A549 (cell line): Measurements from ENCODE around the gene SETBP1.

Source experiments
- CHD2 ChIP-seq: fragments of 150-350 bp; IDR thresholded peaks from 2 replicates; pipeline ENCODE4 v1.6.1; 2014; ENCODE audit warnings: low read length; ENCODE audit not compliant: partially characterized antibody
- POLR2A ChIP-seq: IDR thresholded peaks from 2 replicates; pipeline ENCODE4 v1.6.1; 2012; ENCODE audit warnings: mild to moderate bottlenecking, low read length
- POLR2AphosphoS2 ChIP-seq: conservative IDR thresholded peaks from 2 replicates; pipeline ENCODE4 v1.6.1; 2012; ENCODE audit warnings: low read length, improper control_type of control experiment, inconsistent platforms
- RCOR1 ChIP-seq: fragments of 150-350 bp; IDR thresholded peaks from 2 replicates; pipeline ENCODE4 v1.6.1; 2014; ENCODE audit warnings: antibody characterized with exemption, low read length, low read depth
- RNF2 ChIP-seq: fragments of 200-600 bp; sonication (generic); IDR thresholded peaks from 2 replicates; pipeline ENCODE4 v1.6.1; 2016; ENCODE audit warnings: low read depth, mild to moderate bottlenecking, antibody characterized with exemption, moderate library complexity, borderline replicate concordance
- ZFP36 ChIP-seq: fragments of 450-650 bp; IDR thresholded peaks from 2 replicates; pipeline ENCODE4 v1.6.1; 2014; ENCODE audit warnings: borderline replicate concordance; ENCODE audit not compliant: partially characterized antibody
- TF ChIP-seq, protein P1 (sequence below): fragments of >200 bp; sonication (Bioruptor Twin); formaldehyde crosslinking; IDR thresholded peaks from 3 replicates; pipeline ENCODE4 v1.5.1; 2016
- TF ChIP-seq, protein P2 (sequence below): IDR thresholded peaks from 2 replicates; pipeline ENCODE4 v1.6.1; 2012
- TF ChIP-seq, protein P3 (sequence below): fragments of 450-650 bp; IDR thresholded peaks from 2 replicates; pipeline ENCODE4 v1.6.1; 2014; ENCODE audit warnings: antibody characterized with exemption

DNA sequence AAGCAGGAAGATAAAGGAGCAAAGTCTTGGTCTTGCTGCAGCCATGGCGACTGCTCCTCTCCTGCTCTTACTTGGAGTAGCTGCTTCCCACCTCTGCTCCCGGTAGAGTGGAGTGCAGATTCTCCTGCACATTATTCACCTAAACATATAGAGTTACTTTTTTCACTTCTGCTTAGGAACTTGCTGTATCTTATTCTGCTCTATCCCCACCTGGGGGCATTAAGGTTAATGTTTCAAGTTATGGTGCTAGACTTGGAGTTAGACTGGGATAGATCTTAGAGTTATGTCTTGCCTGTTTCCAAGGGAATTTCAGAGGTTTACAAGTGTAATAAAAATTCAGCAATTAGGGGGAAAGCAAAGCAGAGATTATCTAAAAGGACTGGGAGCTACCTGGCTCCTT, 144.2 kb downstream of the SETBP1 start:
- TF ChIP-seq, protein P1, sequence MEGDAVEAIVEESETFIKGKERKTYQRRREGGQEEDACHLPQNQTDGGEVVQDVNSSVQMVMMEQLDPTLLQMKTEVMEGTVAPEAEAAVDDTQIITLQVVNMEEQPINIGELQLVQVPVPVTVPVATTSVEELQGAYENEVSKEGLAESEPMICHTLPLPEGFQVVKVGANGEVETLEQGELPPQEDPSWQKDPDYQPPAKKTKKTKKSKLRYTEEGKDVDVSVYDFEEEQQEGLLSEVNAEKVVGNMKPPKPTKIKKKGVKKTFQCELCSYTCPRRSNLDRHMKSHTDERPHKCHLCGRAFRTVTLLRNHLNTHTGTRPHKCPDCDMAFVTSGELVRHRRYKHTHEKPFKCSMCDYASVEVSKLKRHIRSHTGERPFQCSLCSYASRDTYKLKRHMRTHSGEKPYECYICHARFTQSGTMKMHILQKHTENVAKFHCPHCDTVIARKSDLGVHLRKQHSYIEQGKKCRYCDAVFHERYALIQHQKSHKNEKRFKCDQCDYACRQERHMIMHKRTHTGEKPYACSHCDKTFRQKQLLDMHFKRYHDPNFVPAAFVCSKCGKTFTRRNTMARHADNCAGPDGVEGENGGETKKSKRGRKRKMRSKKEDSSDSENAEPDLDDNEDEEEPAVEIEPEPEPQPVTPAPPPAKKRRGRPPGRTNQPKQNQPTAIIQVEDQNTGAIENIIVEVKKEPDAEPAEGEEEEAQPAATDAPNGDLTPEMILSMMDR = no peak
- no peak for TF ChIP-seq RNF2
- TF ChIP-seq, protein P2, sequence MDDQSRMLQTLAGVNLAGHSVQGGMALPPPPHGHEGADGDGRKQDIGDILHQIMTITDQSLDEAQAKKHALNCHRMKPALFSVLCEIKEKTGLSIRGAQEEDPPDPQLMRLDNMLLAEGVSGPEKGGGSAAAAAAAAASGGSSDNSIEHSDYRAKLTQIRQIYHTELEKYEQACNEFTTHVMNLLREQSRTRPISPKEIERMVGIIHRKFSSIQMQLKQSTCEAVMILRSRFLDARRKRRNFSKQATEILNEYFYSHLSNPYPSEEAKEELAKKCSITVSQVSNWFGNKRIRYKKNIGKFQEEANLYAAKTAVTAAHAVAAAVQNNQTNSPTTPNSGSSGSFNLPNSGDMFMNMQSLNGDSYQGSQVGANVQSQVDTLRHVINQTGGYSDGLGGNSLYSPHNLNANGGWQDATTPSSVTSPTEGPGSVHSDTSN = no peak
- no peak for TF ChIP-seq CHD2
- TF ChIP-seq, protein P3, sequence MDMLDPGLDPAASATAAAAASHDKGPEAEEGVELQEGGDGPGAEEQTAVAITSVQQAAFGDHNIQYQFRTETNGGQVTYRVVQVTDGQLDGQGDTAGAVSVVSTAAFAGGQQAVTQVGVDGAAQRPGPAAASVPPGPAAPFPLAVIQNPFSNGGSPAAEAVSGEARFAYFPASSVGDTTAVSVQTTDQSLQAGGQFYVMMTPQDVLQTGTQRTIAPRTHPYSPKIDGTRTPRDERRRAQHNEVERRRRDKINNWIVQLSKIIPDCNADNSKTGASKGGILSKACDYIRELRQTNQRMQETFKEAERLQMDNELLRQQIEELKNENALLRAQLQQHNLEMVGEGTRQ = no peak
- no peak for TF ChIP-seq POLR2AphosphoS2
- no peak for TF ChIP-seq ZFP36
- TF ChIP-seq POLR2A = no peak
- no peak for TF ChIP-seq RCOR1
